NCI-H2029 (cell line): Measurements from ENCODE around the gene S100A8.
"Not testable (repeated sequence)": the region's sequence is repeated elsewhere in the genome, so short reads cannot be mapped to it uniquely, and the experiment has no call there.

ENCODE experiments used
- DNase-seq: peaks from one replicate; lab custom pipeline; 2025; lab: John Stamatoyannopoulos, UW

S100A8 gene

DNA sequence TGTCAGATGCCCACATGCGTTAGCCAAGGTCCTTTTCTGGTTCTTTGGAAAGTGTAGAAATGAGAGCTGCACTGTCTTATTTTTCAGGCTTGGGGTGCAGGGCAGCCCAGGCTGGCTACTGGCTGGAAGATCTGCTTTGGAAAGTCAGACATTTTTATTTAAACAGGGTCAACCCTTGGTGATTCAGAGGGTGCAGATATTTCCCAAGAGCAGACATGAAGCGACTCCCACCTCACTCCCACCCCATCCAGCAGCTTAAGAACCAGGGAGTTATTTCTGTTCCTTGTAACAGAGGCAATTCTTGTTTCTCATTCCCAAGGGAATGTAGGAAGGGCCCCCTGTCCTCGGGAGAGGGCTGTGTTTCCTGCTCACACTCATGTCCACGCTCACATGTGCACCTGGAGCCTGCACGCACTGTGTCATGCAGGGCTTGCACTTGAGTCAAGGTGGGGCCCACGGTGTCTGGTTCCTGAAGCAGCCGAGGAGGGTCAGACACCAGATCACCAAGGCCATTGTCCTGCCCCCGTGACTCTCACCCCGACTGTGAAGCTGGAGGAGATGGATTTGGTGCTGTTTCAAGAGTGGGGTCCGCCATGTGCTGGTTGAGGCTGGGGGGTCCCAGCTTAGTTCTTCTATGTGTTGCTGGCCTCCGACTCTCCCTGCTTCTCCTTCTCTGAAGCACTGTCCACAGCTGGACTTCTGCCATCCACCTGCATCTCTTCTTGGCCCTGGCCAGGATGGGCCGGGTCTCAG is 26.4 kb upstream of the S100A8 start:
- no peak for DNase-seq

DNA sequence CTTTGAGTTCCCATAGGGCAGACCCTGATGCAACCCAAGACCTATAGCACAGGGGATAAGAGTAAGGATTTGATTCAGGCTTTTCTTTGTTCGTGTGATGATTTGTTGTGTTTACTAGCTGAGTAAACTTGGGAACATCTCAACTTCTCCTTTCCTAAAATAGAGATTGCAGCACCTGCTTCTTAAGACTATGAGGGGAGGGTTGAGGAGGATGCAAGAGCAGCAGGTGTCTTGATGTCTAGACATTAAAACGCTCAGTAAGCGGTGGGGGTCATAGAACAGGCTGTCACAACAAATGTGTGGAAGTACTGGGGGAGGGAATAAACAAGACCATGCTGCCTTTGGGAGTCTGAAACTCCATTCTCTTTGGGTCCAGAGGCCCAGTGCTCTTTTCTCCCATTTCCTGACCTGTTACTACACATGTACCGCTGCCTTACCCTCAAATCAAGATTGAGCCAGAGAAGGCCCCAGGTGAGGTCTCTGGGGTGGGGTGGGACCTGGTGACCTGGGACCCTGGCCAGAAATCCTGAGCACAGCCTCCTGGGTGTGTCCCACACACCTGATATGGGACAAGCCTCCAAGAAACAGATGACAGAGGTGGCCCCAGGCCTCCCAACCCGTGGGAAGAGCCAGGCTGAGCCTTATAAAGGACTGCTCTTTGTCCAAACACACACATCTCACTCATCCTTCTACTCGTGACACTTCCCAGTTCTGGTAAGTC is 25.1 kb upstream of the S100A8 start, which contains the start of gene S100A7A:
TSS of gene S100A7A (plus strand) at position 671 of the 721 bp plus-strand sequence. CDS start 1,563 bp downstream, outside the sequence.
- DNase-seq: no peak

DNA sequence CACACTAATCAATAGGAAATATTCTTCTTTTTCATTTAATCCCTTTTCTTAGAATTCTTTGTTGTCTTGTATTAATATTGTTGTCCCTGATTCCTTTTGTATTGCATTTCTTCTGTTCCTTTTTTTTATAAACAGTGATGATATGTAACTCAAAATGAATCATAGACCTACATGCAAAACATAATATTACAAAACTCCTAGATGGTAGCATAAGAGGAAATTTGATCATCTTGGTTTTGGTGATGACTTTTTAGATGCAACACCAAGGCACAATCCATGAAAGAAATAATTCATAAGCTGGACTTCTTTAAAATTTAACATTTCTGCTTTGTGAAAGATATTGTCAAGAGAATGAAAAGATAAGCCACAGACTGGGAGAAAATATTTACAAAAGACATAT is 23.1 kb upstream of the S100A8 start:
- DNase-seq: not testable (repeated sequence)

DNA sequence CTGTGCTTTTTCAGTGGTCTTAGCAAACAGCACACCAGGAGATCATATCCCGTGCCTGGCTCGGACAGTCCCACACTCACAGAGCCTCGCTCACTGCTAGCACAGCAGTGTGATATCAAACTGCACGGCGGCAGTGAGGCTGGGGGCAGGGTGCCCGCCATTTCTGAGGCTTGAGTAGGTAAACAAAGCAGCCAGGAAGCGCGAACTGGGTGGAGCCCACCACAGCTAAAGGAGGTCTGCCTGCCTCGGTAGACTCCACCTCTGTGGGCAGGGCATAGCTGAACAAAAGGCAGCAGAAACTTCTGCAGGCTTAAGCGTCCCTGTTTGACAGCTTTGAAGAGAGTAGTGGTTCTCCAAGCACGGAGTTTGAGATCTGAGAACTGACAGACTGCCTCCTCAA is 16.4 kb upstream of the S100A8 start:
- DNase-seq: peak; percentile 10

DNA sequence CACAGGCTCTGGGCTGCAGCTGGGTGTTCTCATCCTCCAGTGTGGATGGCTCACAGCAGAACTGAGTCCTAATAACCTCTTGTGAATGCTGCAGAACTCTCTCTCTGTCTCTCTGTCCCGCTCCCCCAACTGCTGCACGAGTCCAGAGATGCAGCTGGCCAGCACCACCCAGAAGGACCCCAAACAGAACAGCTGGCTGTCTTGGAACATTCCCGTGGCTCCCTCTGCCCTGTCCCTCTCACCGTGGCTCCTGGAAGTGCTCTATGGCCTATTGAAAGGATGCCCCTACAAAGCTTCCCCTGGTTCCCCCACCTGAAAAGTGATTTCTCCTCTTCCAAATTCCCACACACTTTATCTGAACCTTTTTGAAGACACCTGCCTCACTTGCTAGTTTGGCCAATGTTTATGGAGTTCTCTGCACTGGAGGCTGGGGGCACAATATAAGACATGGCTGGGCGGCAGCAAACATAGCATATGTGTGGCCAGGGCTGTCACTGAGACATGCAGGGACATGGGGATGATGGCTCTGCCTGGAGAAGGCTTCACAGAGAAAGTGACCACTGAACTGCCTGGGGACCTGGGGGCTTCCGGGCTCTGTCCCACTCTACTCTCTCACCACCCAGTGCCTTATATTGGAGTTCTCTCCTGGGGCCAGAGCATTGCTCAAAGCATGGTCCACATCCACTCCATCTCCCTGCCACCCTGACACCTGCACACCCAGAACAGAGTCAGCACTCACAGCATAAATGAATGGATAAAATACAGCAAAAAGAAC is 15.1 kb upstream of the S100A8 start:
- not testable (repeated sequence) for DNase-seq

DNA sequence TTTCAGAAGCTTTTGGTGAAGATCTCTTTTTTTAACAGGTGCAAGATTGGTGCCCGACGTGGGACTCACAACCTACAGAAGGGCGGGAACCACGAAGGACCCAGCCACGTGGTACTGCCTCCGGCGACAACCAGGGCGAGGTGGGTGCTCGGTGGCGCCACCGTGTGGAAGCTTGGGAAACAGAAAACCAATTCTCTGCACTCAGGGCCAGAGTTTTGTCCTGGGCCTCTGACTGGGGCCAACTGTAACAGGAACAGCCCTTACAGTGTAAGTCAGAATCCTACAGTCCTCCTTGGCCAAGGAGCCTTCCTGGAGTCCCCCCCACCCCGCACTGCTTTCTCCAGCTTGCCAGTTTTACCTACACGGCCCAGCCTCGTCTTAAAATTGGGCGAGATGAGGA is 13.9 kb upstream of the S100A8 start:
- DNase-seq: no peak

DNA sequence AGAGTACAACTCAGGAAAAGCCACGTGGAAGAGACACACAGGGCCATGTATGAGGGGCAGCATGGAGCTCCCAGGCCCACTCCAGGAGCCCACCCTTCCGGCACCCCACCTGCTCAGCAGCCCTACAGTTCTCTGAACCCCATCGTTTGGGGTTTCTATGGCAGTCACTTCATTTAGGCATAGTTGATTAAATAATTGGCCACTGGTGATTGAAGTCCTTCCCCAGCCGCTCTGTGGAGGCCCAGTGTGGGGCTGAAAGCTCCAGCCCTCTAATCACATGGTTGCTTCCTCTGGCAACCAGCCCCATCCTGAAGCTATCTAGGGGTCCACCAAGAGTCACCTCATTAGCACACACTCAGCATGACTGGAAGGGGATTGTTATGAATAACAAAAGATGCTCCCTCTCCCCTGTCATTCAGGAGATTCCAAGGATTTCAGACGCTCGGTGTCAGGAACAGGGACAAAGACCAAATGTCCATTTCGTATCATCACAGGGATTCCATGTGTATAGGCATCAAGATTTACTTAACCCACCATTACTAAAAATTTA is 13.3 kb upstream of the S100A8 start:
- DNase-seq: no peak

GRCh38 chr1:153403421-153404085 is 12.7 kb upstream of the S100A8 start:
- DNase-seq: no peak

- DNase-seq: no peak
Measured at GRCh38 chr1:153402226-153402625, 11.4 kb upstream of the S100A8 start.

DNA sequence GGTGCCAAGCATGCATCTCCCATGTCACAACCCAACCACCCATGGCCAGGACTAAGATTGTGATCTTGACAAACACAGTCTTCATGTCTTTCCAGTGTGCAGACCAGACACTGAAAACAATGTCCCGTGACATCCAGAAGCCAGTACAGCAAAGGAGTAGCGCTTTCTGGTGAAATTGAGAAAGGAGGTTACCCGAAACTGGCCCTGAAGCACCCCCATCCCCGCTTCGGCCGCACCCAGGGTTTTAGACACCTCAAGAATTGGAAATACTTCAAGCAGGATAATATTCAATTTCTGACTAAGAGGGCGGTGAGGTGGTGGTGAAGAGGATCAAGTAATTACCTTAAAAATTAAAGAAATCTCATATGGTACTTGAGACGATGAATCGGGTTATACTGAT is 10.6 kb upstream of the S100A8 start:
- DNase-seq: no peak

DNA sequence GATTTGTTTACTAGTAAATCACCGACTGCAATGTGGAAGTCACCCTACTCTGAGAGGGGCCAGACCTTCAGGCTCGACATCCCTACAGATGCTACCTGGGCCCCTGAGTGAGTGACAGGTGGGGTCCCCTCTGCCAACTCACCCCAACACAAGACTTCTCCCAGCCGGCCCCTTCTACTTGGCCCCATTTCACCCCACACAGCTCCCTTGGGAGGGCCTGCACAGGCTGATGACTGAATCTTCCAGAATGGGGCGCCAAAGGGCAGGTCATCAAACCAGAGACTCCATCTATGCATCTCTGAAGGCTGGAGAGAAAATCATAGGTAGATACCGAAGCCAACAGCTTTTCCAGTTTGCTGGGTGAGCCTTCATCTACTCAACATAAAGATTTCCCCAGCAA is 9.4 kb upstream of the S100A8 start:
- peak; percentile 19 for DNase-seq

GRCh38 chr1:153399401-153400055 is 8.7 kb upstream of the S100A8 start:
- no peak for DNase-seq

DNA sequence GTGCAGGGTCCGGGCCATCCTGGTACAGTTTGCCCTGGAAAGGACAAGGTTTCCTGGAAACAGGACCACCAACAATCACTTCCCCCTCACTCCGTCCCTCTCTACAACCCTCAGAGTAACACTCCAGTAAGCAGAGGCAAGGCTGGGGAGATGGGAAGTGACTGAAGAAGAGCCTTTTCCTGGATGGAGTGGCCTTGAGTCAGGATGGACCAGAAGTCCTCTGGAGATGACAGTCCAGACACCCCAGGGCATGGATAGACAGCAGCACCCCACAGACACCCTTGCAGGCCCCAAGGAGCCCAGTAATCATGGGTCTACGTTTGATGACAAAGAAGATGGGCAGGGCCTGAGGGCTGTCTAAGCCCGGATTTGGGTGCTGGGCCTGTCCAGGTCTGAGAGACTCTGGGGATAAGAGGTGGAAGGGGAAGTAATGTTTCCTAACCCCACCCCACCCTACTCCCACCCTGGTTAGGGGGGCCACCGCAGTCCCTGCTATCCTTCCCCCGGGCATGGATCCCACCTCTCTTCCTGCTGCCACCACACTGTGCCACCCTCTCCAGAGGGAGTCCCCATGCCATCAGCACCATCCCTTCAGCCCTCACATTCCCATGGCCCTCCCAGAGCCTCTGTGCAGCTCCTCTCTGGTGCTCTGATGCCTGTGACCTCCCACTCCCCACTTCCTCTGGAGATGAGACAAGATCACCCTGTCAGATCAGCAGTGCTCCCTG is 7.2 kb upstream of the S100A8 start:
- DNase-seq: no peak

- no peak for DNase-seq
Measured at GRCh38 chr1:153397051-153397923, 6.4 kb upstream of the S100A8 start.

DNA sequence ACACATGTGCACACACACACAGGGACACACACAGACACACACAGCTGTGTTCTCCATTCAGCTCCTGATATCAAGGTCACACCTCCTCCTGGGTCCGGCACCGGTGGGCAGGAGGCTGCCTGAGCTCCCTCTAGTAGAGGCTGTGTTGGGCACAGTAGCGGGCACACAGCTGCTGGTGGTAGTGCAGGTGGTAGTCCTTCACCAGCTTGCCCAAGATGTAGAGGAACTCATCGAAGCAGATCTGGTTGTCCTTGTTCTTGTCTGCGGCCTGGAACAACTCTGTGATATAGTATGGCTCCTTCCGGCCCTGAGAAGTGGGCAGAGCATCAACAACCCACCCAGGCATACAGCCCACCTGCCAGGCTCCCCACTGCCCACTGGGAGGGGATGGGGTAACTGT is 5.6 kb upstream of the S100A8 start:
- DNase-seq: no peak

GRCh38 chr1:153395776-153396175 is 4.9 kb upstream of the S100A8 start:
- no peak for DNase-seq

GRCh38 chr1:153395136-153395685 is 4.3 kb upstream of the S100A8 start:
- DNase-seq: no peak

- DNase-seq: no peak
Measured at GRCh38 chr1:153394391-153394790, 3.5 kb upstream of the S100A8 start.

DNA sequence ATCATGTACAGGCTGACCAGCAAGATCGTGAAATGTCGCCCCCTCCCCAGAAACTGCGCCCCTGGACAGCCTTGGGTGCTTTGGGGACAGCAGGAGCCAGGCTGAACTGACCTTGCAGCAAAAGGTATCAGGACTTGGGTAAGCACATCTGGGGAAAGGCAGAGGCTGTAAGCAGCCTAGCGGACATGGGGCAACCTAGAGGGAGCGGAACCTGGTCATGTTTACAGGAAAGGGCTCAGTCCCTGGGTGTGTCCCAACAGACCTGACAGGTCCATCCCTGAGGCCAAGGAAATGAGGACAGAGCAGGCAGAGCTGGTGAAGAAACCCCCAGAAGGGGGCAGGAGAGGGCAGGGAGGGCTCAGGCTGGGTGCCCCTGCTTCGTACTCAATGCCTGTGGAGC is 3.1 kb upstream of the S100A8 start:
- no peak for DNase-seq
